ENCODE results near the gene ABHD12.
"Not testable (repeated sequence)": the region's sequence is repeated elsewhere in the genome, so short reads cannot be mapped to it uniquely, and the experiment has no call there.

ABHD12 gene

DNA sequence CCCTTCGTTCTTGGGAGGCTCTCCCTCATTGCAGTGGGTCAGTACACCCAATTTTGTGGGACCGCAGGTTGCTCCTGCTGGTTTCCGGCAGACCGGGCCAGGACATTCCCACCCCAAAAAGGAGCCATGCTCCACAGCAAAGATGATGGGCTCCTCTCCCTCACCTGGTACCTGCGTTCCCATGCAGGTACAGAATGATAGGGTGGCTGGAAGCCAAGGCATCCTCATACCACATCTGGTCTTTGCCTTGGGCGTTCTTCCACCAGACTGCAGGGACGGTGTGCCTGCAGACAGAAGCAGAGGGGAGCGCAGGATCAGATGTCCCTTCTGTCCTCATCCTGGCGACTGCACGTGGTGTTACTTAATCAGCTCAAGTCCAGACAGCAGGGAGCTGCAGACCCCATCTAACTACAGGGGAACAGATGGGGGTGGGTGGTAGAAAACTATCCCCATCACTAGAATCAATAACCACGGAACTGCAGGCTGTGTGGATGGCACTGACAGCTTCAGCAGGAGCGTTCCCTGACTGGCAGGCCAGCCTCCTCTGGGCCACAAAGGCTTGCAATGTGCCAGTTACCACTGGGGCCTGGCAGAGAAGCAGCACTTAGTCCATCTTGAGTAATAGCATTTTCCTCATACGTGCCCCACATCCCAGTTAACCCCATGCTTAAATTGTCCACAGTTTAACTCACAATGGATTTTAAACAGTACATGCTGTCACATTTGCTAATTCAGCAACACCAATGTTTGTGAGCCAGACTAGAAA, 70.4 kb downstream of the ABHD12 start:
- DNase-seq, result no peak

- DNase-seq, result no peak
Observed at GRCh38 chr20:25319241-25320034, 71.2 kb downstream of the ABHD12 start.

DNA sequence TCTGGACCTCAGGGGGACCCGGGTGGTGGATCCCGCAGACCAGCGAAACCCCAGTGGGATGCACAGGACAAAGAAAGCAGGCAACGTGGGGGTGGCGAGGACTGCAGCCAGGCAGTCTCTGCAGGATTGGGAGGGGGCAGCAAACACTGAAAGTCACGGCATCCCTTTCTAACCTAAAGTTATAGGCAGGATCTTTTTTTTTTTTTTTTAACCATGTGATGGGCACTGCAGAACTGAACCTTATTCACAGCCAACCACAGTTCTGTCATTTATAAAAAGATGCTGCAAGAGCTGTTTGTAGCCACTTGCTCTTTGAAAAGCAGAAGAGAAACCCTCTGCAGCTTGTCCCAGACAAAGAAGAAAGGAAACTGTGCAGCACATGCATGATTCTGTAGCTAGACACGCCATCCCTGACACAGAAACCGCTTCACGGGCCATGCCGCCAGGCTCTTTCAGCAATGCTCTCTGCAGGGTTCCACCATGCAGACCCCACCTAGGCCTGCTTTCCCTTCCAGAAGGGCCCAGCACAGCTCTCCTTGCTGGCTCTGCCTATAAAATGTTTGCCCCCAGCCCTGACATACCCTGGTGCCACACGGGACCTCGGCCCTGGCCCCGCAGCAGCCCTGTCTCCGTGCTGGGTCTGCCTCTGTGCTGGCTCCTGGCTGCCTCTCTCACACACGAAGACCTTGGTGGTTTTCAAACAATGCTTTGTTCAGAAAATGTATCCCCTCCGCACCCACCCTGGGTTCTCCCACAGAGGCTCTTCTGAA, 72.0 kb downstream of the ABHD12 start:
- DNase-seq, result no peak

DNA sequence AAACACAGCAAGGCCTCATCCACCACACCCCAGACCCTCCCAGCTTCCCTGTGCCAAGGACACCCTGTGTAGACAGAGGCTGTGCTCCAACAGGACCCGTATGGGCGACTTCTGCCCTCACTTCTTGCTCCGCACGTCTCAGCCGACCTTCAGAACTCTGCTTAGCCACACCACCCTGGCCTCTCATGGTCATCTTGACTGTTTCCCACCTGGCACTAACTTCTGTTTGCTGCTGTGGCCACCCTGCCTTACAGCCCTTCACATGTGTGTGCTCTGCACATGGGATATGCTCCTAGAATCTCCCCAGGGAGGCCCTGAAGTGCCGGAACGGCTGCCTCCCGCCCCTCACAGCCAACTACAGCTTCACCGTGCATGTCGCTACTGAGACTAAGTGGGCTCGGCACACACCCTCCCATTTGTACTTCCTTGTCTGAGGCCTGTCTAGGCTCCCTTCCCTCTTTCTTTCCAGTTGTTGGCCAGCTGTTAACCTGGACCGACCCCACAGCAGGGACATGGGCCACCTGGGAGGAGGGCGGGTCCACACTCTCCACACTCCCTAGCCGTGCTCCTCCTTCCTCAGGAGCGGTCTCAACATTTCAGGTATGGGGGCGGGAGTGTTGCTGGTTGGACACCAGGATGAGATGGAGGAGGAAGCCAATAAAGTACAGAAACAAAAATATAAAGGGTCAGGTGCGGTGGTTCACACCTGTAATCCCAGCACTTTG, 73.1 kb downstream of the ABHD12 start:
- DNase-seq, result no peak

DNA sequence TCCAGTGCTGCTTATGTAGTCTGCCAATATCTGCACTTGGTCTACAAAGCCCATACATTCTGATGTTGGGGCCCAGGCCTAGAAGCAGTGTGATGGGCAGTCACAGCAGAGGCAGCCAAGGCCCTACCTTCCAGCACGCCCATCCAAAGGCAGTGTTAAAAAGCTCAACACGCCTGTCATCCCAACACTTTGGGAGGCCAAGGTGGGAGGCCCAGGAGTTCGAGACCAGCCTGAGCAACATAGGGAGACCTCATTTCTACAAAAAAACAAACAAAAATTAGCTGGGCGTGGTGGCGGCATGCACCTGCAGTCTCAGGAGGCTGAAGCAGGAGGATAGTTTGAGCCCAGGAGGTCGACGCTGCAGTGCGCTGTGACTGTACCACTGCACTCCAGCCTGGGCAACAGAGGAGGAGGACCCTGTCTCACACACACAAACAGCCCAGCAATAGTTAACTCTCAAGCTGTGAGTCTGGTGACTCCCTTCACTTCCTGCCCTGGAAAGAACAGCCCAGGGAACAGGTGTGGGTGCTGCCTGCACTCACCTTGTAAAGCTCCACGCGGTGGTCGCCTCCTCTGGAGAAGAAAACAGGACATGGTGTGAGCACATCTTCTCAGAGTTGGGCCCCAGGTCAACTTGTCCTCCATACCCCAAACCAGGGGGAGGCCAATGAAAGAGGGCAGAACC, 74.0 kb downstream of the ABHD12 start:
- DNase-seq, result no peak

DNA sequence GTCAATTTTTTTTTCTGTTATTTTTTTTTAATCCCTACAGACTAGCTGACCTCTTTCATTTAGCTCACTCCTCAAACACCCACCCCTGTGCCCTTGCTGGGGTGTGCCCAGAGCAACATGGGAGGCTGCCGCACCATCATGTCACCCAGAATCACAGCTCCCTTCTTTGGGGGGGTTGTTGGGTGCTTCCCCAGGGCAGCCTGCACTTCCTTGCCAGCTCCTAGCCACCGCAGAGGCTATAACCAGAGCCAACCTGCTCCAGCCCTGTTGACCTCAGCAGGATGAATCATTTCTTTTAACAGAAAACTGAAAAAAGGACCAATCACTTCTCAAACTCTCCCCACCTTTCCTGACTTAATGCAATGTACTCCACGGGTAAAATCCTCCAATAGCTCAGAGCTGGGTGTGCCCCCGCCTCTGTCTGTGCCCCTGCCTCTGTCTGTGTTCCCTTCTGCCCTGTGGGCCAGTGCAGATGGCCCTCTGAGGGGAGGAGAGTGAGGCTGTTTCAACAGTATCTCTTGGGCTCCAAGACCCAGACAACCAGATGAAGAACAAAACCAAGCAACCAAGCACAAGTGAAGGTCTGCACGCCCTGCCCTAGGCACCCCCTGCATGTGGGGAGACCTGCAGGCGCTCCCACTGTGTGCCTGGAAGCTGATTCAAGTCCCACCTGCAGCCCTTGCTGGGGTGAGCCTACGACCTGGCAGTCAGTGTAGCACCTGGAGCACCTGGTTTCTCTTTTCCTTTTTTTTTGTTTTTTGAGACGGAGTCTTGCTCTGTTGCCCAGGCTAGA, 75.0 kb downstream of the ABHD12 start:
- DNase-seq, result no peak

DNA sequence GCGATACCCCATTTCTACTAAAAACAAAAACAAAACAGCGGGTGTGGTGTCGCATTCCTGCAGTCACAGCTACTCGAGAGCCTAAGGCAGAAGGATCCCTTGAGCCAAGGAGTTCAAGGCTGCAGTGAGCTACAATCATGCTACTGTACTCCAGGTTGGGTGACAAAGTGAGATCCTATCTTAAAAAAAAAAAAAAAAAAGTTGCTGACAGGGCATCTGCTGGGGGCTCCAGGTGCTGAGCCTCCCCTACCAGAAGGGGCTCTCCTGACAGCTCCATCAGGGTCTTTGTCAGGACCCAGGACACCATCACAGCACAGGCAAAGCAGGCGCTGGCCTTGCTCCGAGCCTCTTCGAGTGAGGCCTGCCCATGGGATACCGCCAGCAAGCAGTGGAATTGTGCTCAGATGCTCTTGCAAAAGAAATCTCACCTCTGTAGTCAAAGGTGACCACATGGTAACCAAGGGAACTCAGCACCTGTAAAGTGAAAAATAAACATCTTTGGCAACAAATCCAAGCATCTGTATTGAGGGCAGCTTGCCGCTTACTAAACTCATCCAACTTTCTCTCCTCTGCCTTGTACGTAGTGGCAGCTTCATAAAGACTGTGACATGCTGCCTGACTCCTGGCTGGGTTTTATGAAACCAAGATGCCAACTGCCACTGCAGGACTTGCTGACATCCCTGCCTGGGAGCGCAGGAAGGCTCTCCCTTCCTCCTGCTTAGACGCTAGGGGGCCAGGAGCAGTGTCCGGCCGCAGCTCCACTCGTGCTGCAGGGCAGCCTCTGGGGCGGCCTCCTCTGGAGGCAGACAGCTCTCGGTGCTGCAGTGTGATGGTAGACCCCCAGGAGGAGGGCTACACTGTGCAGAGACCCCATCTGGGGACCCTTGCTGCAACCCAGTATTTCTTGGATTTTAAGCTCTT, 75.9 kb downstream of the ABHD12 start:
- DNase-seq, result no peak

DNA sequence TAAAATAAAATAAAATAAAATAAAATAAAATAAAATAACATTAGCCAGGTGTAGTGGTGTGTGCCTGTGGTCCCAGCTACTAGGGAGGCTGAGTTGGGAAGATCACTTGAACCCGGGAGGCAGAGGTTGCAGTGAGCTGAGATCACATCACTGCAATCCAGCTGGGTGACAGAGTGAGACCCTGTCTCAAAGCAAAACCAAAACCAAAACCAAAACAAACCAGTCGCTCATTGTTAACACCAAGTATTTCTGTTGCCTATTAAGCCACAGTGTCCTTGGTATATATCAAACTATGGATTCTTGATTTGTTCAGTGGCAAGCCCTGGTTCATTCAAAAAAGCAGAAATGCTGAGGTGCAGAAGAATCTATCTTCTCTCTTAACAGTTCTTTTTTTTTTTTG, 77.0 kb downstream of the ABHD12 start:
- DNase-seq, result no peak

DNA sequence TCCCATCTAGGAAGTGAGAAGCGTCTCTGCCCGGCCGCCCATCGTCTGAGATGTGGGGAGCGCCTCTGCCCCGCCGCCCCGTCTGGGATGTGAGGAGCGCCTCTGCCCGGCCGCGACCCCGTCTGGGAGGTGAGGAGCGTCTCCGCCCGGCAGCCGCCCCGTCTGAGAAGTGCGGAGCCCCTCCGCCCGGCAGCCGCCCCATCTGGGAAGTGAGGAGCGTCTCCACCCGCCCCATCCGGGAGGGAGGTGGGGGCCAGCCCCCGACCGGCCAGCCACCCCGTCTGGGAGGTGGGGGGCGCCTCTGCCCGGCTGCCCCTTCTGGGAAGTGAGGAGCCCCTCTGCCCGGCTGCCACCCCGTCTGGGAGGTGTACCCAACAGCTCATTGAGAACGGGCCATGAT, 77.9 kb downstream of the ABHD12 start:
- not testable (repeated sequence) for DNase-seq

DNA sequence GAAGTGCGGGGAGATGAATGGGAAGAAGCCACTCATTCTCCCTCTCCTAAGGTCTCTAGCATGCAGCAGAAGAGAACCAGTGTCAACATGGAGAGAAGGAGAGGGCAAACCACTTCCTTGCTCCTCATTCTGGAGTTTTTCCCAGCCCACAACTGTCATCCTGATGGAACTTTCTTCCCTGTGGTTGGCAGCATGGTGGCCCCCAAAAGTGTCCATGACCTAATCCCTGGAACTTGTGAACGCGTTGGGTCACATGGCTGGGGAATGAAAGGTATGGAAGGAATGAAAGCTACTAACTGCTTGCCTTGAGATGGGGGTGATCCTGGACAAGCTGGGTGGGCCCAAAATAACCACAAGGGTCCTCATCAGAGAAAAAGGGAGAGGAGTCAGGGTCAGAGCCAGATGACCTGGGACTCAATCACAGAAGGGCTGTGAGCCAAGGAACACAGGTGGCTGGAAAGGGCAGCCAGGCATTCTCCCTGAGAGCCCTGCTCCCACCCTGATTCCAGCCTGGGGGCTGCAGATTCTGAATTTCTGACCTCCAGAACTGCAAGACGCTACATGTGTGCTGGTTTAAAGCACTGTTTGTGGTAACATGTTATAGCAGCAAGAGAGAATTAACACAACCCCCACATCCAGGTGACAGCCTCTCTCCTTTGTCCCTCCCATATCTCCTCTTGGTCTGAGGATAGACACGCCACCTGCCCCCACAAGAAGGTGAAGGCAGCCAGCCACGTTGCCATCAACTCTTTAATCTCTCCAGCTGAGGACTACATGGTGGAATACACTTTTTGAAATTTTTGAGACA, 79.5 kb downstream of the ABHD12 start:
- DNase-seq, result no peak

GRCh38 chr20:25310268-25310920, 80.2 kb downstream of the ABHD12 start:
- DNase-seq, result no peak

DNA sequence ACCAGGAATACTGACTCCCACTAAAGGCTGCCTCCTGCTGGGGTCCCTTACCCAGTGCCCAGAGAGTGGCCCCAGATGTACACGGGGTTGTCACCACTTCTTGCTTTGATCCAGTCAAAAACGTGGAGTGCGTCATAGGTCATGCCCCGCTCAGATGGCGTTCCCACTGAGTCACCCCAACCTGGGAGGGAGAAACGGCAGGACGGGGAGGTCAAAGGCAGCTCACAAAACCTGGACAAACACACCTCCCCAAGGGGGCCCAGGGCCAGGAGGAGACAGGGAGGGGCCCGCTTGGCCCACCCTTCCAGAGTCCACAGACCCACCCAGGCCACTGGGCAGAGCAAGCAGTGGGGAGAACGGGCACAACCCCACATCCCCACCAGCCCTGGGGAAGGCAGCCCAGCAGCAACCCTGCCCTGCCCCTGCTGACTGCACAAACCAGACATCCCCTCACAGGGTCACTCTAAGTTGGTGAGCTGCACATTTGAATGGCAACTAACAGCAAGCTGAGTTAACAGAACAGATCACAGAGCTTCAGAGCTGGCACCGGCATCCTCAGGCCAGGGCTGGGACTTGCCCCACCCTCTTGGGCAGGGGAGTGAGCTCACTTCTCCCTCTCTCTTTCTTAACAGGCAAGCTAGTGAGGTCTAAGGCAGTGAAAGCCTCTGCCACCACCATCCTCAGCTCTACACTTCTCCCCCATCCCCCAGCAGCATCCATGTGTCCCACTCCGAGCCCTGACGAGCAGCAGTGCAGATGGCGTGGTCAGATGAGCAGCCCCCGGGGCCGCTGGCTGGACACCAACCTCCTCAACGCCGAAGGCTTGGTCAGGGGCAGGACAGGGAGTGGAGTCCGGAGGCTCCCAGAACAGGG, 81.0 kb downstream of the ABHD12 start:
- DNase-seq, result peak; percentile 25

DNA sequence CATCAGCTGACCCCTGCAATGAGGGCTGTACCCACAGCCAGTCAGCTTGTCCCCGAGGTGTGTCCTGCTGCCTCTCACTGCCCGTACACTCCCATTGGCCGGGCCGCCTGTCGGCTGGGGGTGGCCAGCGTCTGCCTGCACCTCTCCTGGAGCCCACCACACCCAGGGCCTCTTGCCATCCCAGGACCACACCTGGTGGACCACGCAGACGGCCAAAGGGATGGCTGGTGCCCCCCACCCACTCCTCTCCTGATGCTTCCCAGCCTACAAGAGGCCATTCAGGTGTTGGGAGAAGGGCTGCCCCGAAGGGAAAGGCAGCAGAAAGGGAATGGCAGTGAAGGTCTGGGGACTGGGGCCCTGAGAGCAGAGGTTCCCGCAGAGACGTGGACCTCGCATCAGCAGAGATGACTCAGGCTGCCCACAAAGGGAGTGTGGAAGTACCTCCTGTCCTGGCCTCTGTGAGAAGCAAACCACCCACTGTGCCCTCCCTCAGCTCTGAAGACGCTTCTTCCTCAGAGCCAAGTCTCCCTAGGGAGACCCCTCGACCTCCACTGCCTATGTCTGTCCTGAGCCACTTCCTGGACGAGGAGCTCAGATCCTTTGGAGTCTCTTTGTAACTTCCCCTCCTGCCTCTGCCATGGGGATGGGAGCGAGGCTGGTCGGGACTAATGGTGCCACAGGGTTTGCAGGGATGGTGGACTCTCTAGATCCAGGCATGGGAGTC, 81.8 kb downstream of the ABHD12 start:
- no peak for DNase-seq

GRCh38 chr20:25308083-25308491, 82.5 kb downstream of the ABHD12 start:
- no peak for DNase-seq

- DNase-seq, result no peak
Observed at GRCh38 chr20:25306991-25307903, 83.4 kb downstream of the ABHD12 start.

DNA sequence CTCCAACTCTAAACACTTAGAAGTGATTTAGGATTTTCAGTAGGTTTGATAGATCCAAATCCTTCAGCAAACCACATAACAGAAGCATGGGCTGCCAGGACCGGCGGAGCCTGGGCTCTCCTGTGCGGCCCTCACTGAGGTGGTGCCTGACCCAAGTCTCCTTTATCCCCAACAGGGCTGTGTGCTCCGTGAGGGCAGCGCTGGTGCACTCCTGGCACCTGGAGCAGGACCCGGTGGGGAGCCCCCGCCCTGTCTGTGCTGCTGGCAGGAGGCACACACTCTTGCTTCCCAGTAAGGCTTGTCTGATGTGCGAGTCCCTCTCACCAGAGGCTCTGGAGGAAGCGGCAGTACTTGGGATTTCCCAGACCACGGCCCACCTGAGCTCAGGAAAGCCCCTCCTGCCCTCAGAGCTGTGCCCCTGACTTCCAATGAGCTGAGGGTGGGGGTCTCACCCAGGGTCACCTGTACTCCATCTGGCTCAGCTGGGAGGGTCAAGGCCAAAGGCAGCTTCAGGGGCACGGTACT, 86.5 kb downstream of the ABHD12 start:
- no peak for DNase-seq

Data from amniotic stem cell (primary cell).